SU-DHL-6 (cell line): Measurements from ENCODE around the gene GPAT2.
"Not testable (repeated sequence)": the region's sequence is repeated elsewhere in the genome, so short reads cannot be mapped to it uniquely, and the experiment has no call there.

Source experiments
- CTCF ChIP-seq: fragments of 200-600 bp; sonication (generic); IDR thresholded peaks from one replicate; pipeline ENCODE4 v1.5.1; 2017; ENCODE audit warnings: antibody characterized with exemption, mild to moderate bottlenecking, low read length, moderate library complexity; ENCODE audit not compliant: insufficient read depth, poor library complexity, severe bottlenecking
- EZH2phosphoT487 ChIP-seq: fragments of 200-600 bp; sonication (generic), shearing (Covaris generic); conservative IDR thresholded peaks from 2 replicates; pipeline ENCODE4 v1.6.1; 2018; ENCODE audit warnings: mild to moderate bottlenecking, antibody characterized with exemption, low read length, moderate library complexity, mixed read lengths

GRCh38 chr2:96067902-96068581, 33.3 kb upstream of the GPAT2 start:
- not testable (repeated sequence) for TF ChIP-seq CTCF, EZH2phosphoT487
